ENCODE results near the gene CCDC8. TPM values are rescaled to one million over a fixed set of nuclear protein-coding genes. Genes with fewer than 3 reads are reported as not detected.

Gene CCDC8
- total RNA-seq, 1 donor from 2014 or later = 0.13 TPM

Other genes with a start within 250 kb of the CCDC8 start
- gene IGFL1, start 183.8 kb downstream of the CCDC8 start, total RNA-seq = not detected in 2 replicates
- 11.9 and 14.8 TPM in 2 replicates for gene HIF3A, start 116.5 kb downstream of the CCDC8 start, total RNA-seq
- 65.0 and 86.1 TPM in 2 replicates for gene PPP5C, start 66.5 kb downstream of the CCDC8 start, total RNA-seq
- not detected in 2 replicates for gene PNMA8C, start 15.4 kb upstream of the CCDC8 start, total RNA-seq
- gene PNMA8A, start 58.0 kb upstream of the CCDC8 start, total RNA-seq = under 0.01 and 0.26 TPM in 2 replicates
- 0.13 TPM in 2 replicates for gene PNMA8B, start 82.3 kb upstream of the CCDC8 start, total RNA-seq
- 112 and 121 TPM in 2 replicates for gene CALM3, start 187.8 kb upstream of the CCDC8 start, total RNA-seq
- gene PTGIR, start 211.5 kb upstream of the CCDC8 start, total RNA-seq = not detected in 2 replicates
- not detected in 2 replicates for gene GNG8, start 222.6 kb upstream of the CCDC8 start, total RNA-seq
- gene DACT3, start 247.6 kb upstream of the CCDC8 start, total RNA-seq = under 0.01 and 0.13 TPM in 2 replicates